ENCODE data around the gene M6PR.

GRCh38 chr12:8949342-8950220 is at the start of gene M6PR:
- peak; percentile 56 to 86 (median 74) for TF ChIP-seq CTCF (optimal IDR thresholded peaks at IDR 0.05 in 1 of 3, IDR thresholded peaks at IDR 0.05 in 1 of 3, conservative IDR thresholded peaks at IDR 0.05 in 1 of 3; ENCODE audit: extremely low read depth in 1 of 3, insufficient read depth in 2 of 3, low read length in 3 of 3)
- TF ChIP-seq EZH2 (IDR thresholded peaks at IDR 0.05; ENCODE audit: low read length): no peak
